Right renal cortex interstitium (tissue), 3 donors: Measurements from ENCODE around the gene STK11IP. TPM values are rescaled to one million over a fixed set of nuclear protein-coding genes. Genes with fewer than 3 reads are reported as not detected.
"Not testable (repeated sequence)": the region's sequence is repeated elsewhere in the genome, so short reads cannot be mapped to it uniquely, and the experiment has no call there.

Experiments used
- DNase-seq, 3 donors: peaks; one replicate each; pipeline ENCODE4 v3.0.0-alpha.2; 2013; ENCODE audit warnings: low read depth in 3 of 3, low spot score in 2 of 3
- polyA plus RNA-seq, 3 donors: library from polyadenylated mRNA; unstranded; fragments of 120-200 nt; gene quantifications; one replicate each; pipeline ENCODE4 v1.2.1, GENCODE V29; 2013; ENCODE audit not compliant: insufficient read length in 3 of 3

Gene STK11IP
- polyA plus RNA-seq, 3 donors: 18.9 to 20.7 (median 19.4) TPM

- no peak for DNase-seq
Measured at GRCh38 chr2:219644801-219645480, 47.3 kb downstream of the STK11IP start.

- no peak for DNase-seq
Measured at GRCh38 chr2:219645631-219646527, 48.2 kb downstream of the STK11IP start.

GRCh38 chr2:219648176-219648575 lies 50.5 kb downstream of the STK11IP start:
- DNase-seq: no peak

GRCh38 chr2:219648963-219649362 lies 51.3 kb downstream of the STK11IP start:
- DNase-seq: no peak

GRCh38 chr2:219650426-219651248 lies 53.0 kb downstream of the STK11IP start:
- DNase-seq: no peak

- not testable (repeated sequence) for DNase-seq
Measured at GRCh38 chr2:219651656-219652055, 54.0 kb downstream of the STK11IP start.

GRCh38 chr2:219656526-219656925 lies 58.9 kb downstream of the STK11IP start:
- DNase-seq: no peak

GRCh38 chr2:219658196-219658846 lies 60.7 kb downstream of the STK11IP start:
- no peak for DNase-seq

GRCh38 chr2:219658874-219659273 lies 61.2 kb downstream of the STK11IP start:
- no peak for DNase-seq

GRCh38 chr2:219661197-219661954 lies 63.7 kb downstream of the STK11IP start:
- no peak for DNase-seq

GRCh38 chr2:219661955-219662395 lies 64.3 kb downstream of the STK11IP start:
- DNase-seq: no peak

GRCh38 chr2:219662566-219662965 lies 64.9 kb downstream of the STK11IP start:
- DNase-seq: no peak

GRCh38 chr2:219663116-219663762 lies 65.6 kb downstream of the STK11IP start:
- DNase-seq: no peak

- DNase-seq: no peak
Measured at GRCh38 chr2:219664041-219664440, 66.4 kb downstream of the STK11IP start.

GRCh38 chr2:219664944-219665343 lies 67.3 kb downstream of the STK11IP start:
- peak in 1 of 3 donors; percentile 67 for DNase-seq

GRCh38 chr2:219665926-219666325 lies 68.3 kb downstream of the STK11IP start:
- no peak for DNase-seq
